ENCODE data around the gene TBC1D14. TPM values are rescaled to one million over a fixed set of nuclear protein-coding genes. Genes with fewer than 3 reads are reported as not detected.

Gene TBC1D14
- total and polyA plus RNA-seq, 10 of the 15 experiments (the other 5 are each of a cell fraction or from before 2014, with no cell fraction given), result 0.87 to 39.3 (median 30.1) TPM

GRCh38 chr4:6962211-6963041, 52.8 kb downstream of the TBC1D14 start:
- SMC1A ChIA-PET (ENCODE audit: uncharacterized antibody, unreplicated experiment), result interaction anchor here (1.0 to 1.9 kb wide), 2 partner anchors 12 to 21 kb away, joined by 6 to 8 read pairs; no protein-coding TSS in a partner anchor
- Histone ChIP-seq H3K36me3 (ENCODE audit: control insufficient read depth in 2 of 2, insufficient read depth in 2 of 2, low read length in 1 of 2) (no peaks in the 10 kb centered on the region; a peak in 1 of 4 replicates), H3K9me3 (replicated peaks; ENCODE audit: control insufficient read depth, insufficient read depth, low read length) (no peaks in the 10 kb centered on the region; the same call in 2 of the 3 replicates), H3K4me2 (ENCODE audit: control insufficient read depth, insufficient read depth) (no peak overlapping the region), H3K27ac (ENCODE audit: control insufficient read depth, insufficient read depth) (no peak overlapping the region), H3K4me1 (ENCODE audit: control insufficient read depth, insufficient read depth, low read length) (peaks cover 28% of the 10 kb centered on the region), H2AFZ (ENCODE audit: control insufficient read depth, low read depth, low read length) (no peak overlapping the region), H3K79me2 (ENCODE audit: control insufficient read depth, insufficient read depth, low read length) (peaks cover 9% of the 10 kb centered on the region), H3K9ac (ENCODE audit: control insufficient read depth, insufficient read depth, low read length) (no peak overlapping the region), H4K20me1 (ENCODE audit: control insufficient read depth, insufficient read depth) (0 out of 2 replicates have a peak, but pooled peaks cover 3% of the 10 kb centered on the region), H3K27me3 (replicated peaks in 1 of 2; ENCODE audit: control insufficient read depth in 2 of 2, insufficient read depth in 2 of 2, low read length in 1 of 2) (no peaks in the 10 kb centered on the region), H3K4me3 (no peak overlapping the region)
- POLR2A ChIA-PET, result interaction anchor here (1.1 kb wide), 1 partner anchor 53 kb away, joined by 3 read pairs; no protein-coding TSS in a partner anchor
- in situ Hi-C loops (cut with MboI) (no loop called here), intact Hi-C loops (cut with micrococcal nuclease; ENCODE audit: unreplicated experiment) (no loop called here)
- ATAC-seq (no peak), DNase-seq (ENCODE audit: low read depth, low spot score) (no peak), FAIRE-seq (no peak)
- CTCF ChIA-PET, result interaction anchor here (1.2 to 4.8 kb wide), 3 partner anchors 12 to 81 kb away, joined by 6 to 50 read pairs (median 7); partner anchors contain the start of genes TADA2B and TBC1D14
- BruUV-seq (replicated peaks), result no TSS peak
- 89% methylated on average over 17 of the region's 17 CpGs for WGBS (ENCODE audit: insufficient coverage, insufficient replicate concordance, low lambda C conversion rate, missing lambda C conversion rate)
- RAD21 ChIA-PET (ENCODE audit: unreplicated experiment), result interaction anchor here (1.5 to 1.6 kb wide), 2 partner anchors 20 to 24 kb away, joined by 3 to 6 read pairs; no protein-coding TSS in a partner anchor
- TF ChIP-seq STAT3 (IDR thresholded peaks at IDR 0.05; ENCODE audit: low read depth, low read length) (no peak), TCF7 (IDR thresholded peaks at IDR 0.05; ENCODE audit: borderline replicate concordance) (no peak), SP1 (IDR thresholded peaks at IDR 0.05; ENCODE audit: low read depth, low read length) (no peak), JUNB (IDR thresholded peaks at IDR 0.05) (no peak), SUPT20H (IDR thresholded peaks at IDR 0.05; ENCODE audit: borderline replicate concordance, control insufficient read depth, low read depth, low read length) (no peak), CUX1 (IDR thresholded peaks at IDR 0.05; ENCODE audit: insufficient replicate concordance, low read depth, low read length) (no peak), FOXM1 (IDR thresholded peaks at IDR 0.05; ENCODE audit: low read depth, low read length) (no peak), NR2F1 (conservative IDR thresholded peaks at IDR 0.05) (no peak), ZNF274 (IDR thresholded peaks at IDR 0.05; ENCODE audit: insufficient read depth, insufficient read length) (no peak), BCL11A (IDR thresholded peaks at IDR 0.05; ENCODE audit: low read depth, low read length) (no peak), MXI1 (IDR thresholded peaks at IDR 0.05; ENCODE audit: low read depth, low read length) (no peak)
